DOHH2 (cell line): ENCODE measurements around the gene CYP27A1.

Experiments used
- EZH2phosphoT487 ChIP-seq: fragments of 200-600 bp; sonication (generic); IDR thresholded peaks from 2 replicates; pipeline ENCODE4 v1.6.1; 2017; ENCODE audit warnings: borderline replicate concordance, mild to moderate bottlenecking, antibody characterized with exemption, low read length, moderate library complexity, mixed read lengths
- TF ChIP-seq, protein P1 (sequence below): fragments of 200-600 bp; sonication (generic); IDR thresholded peaks from one replicate; pipeline ENCODE4 v1.5.1; 2014; ENCODE audit warnings: antibody characterized with exemption, mild to moderate bottlenecking, low read depth, low read length; ENCODE audit not compliant: poor library complexity, severe bottlenecking

DNA sequence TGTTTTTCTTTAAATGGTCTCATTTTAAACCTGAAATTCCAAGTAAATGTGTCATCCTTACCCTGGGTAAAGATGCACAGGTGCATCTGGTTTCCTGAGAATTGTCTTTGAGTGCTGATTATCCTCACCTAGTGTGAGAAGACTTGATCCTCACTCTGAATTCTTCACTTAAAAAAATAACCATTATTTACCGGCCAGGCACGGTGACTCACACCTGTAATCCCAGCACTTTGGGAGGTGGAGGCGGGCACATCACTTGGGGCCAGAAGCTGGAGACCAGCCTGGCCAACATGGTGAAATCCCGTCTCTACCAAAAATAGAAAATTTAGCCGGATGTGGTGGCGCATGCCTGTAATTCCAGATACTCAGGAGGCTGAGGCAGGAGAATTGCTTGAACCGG lies 67.8 kb downstream of the CYP27A1 start:
- TF ChIP-seq, protein P1, sequence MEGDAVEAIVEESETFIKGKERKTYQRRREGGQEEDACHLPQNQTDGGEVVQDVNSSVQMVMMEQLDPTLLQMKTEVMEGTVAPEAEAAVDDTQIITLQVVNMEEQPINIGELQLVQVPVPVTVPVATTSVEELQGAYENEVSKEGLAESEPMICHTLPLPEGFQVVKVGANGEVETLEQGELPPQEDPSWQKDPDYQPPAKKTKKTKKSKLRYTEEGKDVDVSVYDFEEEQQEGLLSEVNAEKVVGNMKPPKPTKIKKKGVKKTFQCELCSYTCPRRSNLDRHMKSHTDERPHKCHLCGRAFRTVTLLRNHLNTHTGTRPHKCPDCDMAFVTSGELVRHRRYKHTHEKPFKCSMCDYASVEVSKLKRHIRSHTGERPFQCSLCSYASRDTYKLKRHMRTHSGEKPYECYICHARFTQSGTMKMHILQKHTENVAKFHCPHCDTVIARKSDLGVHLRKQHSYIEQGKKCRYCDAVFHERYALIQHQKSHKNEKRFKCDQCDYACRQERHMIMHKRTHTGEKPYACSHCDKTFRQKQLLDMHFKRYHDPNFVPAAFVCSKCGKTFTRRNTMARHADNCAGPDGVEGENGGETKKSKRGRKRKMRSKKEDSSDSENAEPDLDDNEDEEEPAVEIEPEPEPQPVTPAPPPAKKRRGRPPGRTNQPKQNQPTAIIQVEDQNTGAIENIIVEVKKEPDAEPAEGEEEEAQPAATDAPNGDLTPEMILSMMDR, result no peak
- no peak for TF ChIP-seq EZH2phosphoT487
